ENCODE results near the gene MGMT. TPM values are rescaled to one million over a fixed set of nuclear protein-coding genes. Genes with fewer than 3 reads are reported as not detected.
A peak's percentile ranks its signal among the peaks of the same experiment; 100 is the strongest.

Gene MGMT
- total RNA-seq, 1 donor from 2014 or later = 22.7 TPM

DNA sequence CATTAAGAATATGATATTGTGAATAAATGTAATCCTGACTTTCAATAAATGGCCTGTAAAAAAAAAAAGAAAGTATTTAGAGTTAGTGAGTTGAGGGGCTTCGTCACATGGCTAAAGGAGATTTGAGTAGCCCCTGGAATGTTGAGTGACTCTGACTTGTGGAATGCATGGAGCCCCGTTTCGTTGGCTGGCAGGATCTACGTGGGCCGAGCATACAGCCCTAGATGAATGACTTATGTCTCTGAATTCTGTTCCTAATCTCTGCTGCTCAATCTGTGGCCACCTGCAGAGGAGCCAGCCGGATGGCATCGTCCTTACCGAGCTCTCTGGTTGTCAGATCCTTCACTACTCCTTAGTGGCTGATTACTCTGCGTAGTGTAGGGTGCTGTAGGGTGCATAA lies 155.7 kb downstream of the MGMT start:
- DNase-seq (ENCODE audit: low read depth) = peak; percentile 20

DNA sequence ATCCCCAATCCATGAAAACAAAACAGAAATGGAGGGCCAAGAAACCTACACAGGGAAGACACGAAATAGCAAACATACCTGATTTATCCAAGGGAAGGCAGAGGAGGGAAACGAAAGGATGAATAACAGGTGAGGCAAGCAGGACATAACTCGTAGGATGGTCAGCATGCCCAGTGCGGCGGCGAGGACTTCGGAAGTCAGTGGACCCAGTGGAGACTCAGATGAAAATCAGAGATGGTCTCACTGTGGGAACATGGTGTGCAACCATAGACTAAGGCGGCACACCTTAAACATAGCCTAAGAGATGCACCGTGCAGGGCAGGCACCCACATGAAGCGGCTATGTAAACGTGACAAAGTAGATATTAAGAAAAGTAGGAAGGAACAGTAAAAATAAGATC lies 157.5 kb downstream of the MGMT start:
- DNase-seq (ENCODE audit: low read depth) = no peak

DNA sequence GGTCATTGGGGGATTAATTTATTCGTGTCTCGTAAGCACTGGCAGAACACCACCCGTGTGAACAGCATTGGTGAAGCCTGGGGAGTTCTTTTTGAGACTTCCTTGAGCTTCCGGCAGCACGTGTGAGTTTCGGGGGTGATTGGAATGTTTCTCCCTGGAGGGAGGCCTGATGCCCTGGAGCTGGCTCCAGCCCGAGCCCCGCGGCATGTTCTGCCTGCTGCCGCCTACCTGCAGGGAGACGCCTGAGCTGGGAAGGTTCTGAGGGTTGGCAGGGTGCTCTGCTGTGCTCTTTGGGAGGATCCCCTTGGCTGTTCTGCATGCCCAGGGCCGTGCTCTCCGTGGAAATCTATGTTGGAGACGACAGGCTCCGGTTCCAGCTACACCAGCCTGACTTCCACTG lies 159.3 kb downstream of the MGMT start:
- DNase-seq (ENCODE audit: low read depth) = no peak

GRCh38 chr10:129626796-129627435 lies 159.9 kb downstream of the MGMT start:
- no peak for DNase-seq (ENCODE audit: low read depth)

- no peak for DNase-seq (ENCODE audit: low read depth)
Observed at GRCh38 chr10:129627442-129627841, 160.4 kb downstream of the MGMT start.

- DNase-seq (ENCODE audit: low read depth) = no peak
Observed at GRCh38 chr10:129628823-129629222, 161.8 kb downstream of the MGMT start.

- no peak for DNase-seq (ENCODE audit: low read depth)
Observed at GRCh38 chr10:129629911-129630310, 162.9 kb downstream of the MGMT start.

DNA sequence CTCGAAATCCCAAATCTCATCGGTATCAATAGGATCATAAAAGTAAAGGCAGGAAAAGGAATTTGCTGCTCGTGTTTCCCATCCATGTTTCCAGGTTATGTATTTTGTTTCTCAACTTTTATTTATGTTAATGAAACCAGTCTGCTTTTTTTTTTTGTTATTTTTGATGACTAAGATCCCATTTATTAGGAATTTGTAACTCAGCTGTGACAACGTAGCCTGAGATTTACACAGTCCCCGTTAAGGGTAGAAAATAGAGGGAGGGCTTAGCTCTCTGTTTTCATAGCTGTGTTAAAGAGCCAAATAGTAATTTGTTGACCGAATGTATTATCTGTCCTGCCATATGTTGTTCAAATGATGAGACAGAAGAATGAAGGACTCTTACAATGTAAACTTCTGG lies 164.0 kb downstream of the MGMT start:
- DNase-seq (ENCODE audit: low read depth) = peak; percentile 13

GRCh38 chr10:129631870-129632623 lies 165.0 kb downstream of the MGMT start:
- no peak for DNase-seq (ENCODE audit: low read depth)

- DNase-seq (ENCODE audit: low read depth) = no peak
Observed at GRCh38 chr10:129637010-129637409, 170.0 kb downstream of the MGMT start.

- DNase-seq (ENCODE audit: low read depth) = no peak
Observed at GRCh38 chr10:129637846-129638245, 170.8 kb downstream of the MGMT start.

GRCh38 chr10:129641351-129641750 lies 174.3 kb downstream of the MGMT start:
- no peak for DNase-seq (ENCODE audit: low read depth)

DNA sequence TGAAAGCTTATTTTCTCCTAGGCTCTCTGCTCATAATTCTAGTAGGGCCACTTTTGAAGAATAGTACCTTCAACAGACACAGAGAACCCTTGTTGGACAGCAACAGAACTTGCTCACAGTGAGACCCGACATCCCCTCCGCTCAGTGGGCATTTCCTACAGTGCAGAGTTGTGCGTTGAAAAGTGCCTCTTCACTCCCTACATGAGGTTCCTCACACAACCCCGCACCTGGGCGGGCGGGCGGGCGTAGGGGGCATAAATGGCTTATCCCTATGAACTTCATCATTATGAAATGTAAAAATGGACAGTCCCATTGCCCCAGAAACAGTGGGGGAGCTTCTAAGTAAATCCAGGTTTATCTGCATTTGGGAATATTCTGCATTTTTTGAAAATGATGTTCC lies 174.9 kb downstream of the MGMT start:
- DNase-seq (ENCODE audit: low read depth) = no peak

GRCh38 chr10:129642427-129642826 lies 175.4 kb downstream of the MGMT start:
- DNase-seq (ENCODE audit: low read depth) = peak; percentile 94

DNA sequence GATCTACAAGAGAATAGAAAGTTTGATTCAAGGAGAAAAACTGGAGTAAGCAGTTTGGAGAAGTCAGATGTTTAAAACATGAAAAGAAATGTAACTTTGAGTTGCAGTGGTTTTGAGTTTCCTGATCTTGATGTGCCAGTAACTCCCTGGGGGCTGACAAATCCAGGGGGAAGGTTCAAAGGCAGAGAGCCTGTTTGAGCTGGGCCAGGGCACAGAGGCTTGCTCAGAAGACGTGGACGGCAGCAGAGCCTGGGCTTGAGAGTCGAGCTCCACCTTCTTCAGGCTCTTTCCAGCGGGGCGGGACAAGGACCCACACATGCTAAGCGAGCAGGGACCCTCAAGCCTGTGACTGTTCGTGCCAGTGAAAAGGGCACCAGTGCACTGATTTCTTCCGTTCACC lies 176.2 kb downstream of the MGMT start:
- no peak for DNase-seq (ENCODE audit: low read depth)

GRCh38 chr10:129645487-129645886 lies 178.4 kb downstream of the MGMT start:
- DNase-seq (ENCODE audit: low read depth) = no peak

- no peak for DNase-seq (ENCODE audit: low read depth)
Observed at GRCh38 chr10:129646973-129647372, 179.9 kb downstream of the MGMT start.

- DNase-seq (ENCODE audit: low read depth) = no peak
Observed at GRCh38 chr10:129647590-129647989, 180.5 kb downstream of the MGMT start.

GRCh38 chr10:129648856-129649255 lies 181.8 kb downstream of the MGMT start:
- no peak for DNase-seq (ENCODE audit: low read depth)

DNA sequence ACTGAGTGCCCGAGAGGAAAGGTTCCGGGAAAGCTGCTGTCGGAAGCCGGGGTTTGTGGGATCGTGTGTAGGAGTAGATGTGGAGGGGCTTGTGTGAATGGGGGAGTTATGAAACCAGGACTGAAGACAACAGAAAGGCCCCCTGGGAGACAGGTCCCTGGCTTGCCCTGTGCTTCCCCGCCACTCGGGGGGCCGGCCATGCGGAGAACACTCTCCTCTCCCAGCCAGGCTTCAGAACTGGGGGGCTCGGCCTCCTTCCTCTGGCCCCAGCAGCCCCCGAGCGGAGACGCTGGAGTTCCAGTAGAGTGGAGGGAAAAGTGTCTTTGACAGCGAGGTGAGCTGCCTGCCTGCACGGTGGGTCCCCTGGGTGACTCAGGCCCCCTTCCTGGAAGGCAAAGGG lies 185.0 kb downstream of the MGMT start:
- DNase-seq (ENCODE audit: low read depth) = no peak

- DNase-seq (ENCODE audit: low read depth) = no peak
Observed at GRCh38 chr10:129652521-129653201, 185.6 kb downstream of the MGMT start.

- DNase-seq (ENCODE audit: low read depth) = no peak
Observed at GRCh38 chr10:129653428-129653827, 186.4 kb downstream of the MGMT start.

DNA sequence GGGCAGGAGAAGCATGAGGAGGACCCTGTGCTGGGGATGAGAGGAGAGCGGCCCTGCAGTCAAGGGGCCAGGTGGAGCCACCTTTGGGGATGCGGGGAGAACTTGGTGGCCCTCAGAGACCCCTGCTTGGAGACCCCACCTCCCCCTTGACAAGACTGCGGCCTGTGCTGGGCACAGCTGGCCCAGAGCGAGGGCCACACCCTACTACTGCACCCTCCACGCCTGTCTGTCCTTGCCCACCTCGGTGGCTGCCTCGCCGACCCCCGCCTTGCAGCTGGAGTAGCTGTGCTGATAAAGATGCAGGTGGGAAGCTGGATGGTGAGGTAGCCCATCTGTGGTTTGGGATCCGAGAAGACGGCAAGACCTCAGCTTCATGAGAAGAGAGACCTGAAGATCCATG lies 186.8 kb downstream of the MGMT start:
- DNase-seq (ENCODE audit: low read depth) = no peak
